HG03066 (cell line): ENCODE data around the gene FYN.
"Not testable (repeated sequence)": the region's sequence is repeated elsewhere in the genome, so short reads cannot be mapped to it uniquely, and the experiment has no call there.

Experiments used
- ATAC-seq: cut with Tn5 transposase; IDR thresholded peaks from one replicate; pipeline ENCODE4 v1.9.1; 2021; ENCODE audit warnings: low read depth; ENCODE audit not compliant: unreplicated experiment

The FYN gene

DNA sequence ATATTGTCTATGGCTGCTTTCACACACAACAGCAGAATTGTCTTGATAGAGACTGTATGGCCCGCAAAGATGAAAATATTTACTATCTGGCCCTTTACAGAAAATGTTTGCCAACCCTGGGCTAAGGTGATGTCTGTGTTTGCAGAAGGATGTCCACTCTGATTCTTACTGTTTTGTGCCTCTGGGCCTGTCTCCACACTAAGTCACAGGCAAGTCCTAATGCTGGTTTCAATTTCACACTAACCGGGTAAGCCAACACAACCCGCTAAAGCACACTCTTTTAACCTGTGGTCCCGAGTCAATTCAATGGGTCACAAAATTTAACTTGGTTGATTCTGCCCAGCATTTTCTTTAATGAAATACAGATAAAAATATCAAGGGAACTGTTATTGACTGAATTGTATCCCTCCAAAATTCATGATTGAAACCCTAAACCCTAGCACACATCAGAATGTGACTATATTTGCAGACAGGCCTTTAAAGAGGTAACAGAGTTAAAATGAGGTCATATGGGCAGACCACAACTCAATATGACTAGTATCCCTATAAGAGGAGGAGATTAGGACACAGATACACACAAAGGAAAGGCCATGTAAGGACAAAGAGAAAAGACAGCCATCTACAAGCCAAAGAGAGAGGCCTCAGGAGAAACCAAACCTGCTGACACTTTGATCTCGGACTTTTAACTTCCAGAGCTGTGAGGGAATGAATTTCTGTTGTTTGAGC, 78.4 kb downstream of the FYN start:
- peak; percentile 48 for ATAC-seq

DNA sequence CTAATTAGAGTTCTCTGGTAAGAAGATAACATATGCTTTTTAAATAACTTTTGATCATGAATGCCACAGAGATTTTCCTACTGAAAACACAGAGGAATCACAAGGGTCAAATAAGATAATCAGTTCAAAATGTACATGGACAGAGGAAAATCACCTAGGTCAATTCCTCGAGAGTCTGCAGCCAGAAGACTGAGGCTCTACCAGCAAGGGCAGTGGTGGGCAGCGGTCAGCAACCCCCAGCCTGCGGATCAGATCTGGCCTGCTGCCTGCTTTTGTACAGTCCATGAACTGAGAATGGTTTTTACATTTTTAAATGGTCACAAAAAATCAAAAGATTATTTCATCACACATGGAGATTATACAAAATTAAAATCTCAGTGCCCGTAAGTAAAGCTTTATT, 79.0 kb downstream of the FYN start:
- no peak for ATAC-seq

DNA sequence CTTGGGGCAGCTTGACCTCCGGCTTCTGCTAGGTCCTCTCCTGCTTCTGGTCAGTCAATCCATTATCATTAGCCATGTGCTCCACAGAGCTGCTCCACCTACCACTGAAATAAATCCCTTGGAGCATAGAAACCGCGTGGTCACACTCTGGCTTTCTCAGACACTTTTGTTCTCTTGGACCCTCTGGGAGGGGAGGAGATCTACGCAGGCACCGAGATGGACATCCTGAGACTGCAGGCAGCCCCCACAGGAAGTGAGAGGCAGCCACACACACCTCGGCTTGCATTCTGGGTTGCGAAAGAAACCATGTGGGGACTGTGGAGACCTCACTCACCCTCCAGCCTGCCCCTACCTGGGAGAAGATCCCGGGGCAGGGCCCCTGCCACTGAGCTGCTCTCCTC, 79.5 kb downstream of the FYN start:
- peak; percentile 74 for ATAC-seq

DNA sequence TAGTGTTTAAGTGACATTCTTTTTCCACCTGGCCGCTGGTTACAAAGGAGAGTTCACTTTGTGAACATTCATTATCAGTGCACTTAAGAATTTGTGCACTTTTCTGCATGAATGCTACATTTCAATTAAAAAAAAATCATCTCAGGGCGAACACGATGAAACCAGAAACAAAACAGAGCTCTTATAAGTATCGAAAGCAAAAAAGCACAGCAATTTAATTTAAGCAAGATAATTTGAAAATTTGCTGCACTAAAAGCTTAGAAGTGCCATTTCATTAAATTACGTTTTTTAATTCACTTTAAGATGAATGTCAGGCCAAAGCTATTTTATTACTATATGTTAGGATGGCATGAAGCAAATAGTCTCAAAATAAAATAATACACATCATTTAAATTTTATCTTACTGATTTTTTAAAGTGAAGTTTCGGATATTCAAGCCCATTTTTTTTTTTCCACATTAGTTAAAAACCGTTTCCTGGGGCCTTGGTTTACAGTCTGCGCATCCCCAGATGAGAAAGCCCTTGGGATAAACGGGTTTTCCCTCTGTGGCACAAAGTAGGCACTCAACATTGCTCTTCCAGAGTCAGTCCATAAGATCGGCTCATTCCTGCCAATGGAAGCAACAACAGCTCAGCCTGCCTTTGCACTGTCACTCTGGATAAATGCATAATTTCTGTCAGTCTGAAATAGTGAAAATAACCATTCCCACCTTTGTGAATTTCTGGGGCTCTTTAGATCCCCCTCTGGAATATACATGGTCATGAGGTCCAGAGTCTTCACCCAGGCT, 80.1 kb downstream of the FYN start:
- ATAC-seq: no peak

DNA sequence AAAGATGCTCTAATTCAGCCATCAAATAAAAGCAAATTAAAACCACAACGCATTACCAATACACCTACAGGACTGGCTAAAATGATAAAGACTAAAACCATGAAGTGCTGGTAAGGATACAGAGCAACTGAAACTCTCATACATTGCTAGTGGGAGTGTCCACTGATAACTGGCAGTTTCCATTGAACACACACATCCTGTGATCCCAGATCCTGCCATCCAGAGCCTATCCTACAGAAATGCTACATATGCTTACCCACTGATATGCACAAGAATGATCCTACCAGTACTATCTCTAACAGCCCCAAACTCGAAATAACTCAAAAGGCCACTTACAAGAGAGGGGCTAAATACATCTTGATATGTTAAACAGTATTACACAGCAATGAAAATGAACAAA, 81.0 kb downstream of the FYN start:
- no peak for ATAC-seq

DNA sequence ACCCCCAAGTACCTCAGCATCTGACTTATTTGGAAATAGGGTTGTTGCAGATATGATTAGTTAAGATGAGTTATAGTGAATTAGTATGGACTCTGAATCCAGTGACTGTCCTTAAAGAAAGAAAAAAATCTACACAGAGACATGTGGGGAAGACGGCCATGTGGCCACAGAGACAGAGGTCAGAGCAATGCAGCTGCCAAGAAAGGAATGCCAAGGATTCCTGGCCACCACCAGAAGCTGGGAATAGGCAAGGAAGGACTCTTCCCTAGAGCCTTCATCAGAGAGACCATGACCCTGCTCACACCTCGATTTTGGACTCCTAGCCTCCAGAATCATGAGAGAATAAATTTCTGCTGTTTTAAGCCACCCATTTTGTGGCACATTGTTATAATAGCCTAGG, 81.8 kb downstream of the FYN start:
- no peak for ATAC-seq

DNA sequence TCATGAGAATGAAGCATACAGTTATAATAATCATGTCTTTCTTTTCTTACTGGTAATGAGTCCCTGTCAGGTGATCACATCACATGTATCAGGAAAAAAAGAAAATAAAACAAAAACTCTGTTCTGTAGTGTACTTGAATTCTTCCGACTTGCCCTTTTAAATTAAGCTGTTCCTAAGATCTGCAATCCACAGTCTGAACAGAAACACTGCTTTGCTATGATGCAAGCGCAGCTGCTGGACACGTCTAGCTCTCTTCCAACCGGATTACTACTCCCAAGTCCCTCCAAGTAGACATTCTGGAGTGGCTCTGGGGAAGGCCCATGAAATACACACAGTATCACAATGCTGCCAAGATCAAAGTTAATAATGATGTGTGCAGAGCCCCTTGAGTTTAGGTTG, 83.7 kb downstream of the FYN start:
- no peak for ATAC-seq

DNA sequence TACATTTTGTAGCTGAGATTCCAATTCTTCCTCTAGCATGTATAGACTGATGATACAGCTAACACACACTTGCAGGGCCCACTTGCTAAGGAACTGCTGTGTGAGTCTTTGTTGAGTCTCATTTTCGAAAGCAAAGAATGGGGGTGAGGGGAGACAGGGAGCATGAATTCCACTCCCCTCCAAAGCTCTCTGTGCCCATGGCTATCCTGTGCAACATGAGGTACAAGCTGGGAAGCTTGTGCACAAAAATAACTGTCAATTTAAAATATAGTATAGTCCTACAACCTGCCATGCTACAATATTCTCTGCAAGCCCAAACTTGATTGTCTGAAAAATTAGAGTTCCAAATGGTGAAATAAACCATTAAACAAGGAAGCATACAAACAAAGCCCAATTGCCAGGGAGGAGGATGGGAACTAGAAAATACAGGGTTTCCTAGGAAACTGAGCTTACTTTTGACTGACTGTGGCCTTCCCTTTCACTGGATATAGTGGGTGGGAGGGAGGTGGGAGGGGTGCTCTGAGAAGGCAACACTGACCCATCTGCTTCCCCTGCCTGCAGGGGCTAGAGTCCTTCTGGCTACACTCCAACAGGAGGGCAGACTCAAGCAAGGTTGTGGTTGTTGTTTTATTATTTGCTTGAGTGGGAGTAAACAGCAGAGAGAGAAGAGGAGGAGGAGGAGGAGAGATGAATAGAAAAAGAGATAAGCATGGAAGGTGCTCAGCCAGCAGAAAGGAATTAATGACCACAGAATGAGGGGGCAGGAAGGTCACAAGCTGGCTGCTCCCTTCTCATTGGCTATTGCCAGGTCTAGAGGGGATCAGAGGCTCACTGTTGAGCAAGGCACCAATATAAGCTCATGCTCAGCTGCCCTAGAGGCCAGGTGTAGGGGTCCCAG, 84.6 kb downstream of the FYN start:
- no peak for ATAC-seq

DNA sequence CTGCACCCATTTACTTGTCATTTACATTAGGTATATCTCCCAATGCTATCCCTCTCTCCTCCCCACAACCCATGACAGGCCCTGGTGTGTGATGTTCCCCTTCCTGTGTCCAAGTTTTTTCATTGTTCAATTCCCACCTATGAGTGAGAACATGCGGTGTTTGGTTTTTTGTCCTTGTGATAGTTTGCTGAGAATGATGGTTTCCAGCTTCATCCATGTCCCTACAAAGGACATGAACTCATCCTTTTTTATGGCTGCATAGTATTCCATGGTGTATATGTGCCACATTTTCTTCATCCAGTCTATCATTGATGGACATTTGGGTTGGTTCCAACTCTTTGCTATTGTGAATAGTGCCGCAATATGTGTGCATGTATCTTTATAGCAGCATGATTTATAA, 87.1 kb downstream of the FYN start:
- not testable (repeated sequence) for ATAC-seq

DNA sequence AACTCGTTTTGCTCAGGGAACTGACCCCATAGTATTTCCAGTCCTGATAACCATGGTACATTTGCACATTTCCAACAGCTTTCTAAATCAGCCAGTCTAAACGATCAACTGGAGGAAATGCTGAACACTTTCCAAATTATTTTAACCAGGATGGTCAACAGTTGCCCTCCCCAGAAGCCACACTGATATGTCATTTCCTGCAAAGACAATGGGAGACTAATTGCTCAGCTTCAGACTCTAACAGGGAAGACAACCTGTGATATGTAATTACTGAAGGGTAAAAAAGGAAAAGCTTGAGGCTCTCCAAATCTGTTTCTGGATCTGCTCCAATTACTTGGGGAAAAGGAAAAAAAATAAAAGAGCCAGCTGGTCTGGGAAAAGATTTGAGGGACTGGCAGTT, 88.8 kb downstream of the FYN start:
- ATAC-seq: no peak

DNA sequence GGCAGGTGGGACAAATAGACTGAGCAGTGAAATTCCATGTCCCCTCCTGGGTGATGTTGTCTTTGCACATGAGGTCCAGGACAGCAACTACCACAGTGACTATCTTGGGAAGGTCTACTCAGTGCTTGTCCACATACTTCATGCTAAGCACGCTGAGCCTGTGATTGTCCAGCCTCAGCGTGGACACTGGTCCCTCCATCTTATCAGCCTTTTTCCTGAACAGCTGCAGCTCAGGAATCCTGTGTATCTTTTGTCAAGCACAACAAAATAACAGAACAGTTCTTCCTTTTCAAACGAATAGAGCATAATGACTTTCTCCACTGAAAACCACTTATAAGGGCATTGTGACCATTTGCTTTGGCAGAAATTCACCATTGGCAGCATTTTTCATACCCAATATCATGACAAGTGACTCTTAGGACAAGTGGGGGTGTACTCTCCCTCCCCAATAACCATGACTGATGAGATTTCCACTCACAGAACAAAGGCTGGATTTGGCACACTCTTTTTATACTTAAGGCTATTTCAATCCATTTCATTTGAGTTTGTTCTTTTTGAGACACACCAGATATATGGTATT, 90.3 kb downstream of the FYN start:
- no peak for ATAC-seq

DNA sequence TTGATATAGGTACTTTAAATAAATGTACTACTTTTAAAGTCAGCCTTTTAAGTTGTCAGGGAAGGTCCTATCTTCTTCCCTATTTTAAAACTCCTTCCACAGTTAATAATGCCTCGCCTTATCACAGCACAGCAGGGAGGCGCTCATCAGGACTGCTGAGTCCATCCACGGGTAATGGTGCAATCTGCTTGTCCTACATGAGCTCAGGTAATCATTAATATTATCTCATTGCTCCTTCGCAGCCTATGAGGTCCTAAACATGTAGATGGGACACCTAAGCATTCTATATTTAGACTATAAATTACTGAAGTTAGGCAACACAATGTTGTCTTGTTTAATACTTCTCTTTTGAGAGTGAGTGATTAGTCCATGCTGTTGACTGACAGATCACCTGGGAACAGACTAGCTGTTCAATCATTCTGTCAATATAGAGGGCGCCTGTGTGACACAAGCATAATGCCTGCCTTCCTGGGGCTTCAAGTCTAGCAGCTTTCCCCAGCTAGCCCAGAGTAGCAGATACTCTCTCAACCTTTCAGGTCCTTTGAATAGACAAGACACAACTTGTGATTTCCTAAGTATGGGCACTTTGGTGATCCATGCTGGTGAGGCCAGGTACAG, 91.0 kb downstream of the FYN start:
- ATAC-seq: no peak

DNA sequence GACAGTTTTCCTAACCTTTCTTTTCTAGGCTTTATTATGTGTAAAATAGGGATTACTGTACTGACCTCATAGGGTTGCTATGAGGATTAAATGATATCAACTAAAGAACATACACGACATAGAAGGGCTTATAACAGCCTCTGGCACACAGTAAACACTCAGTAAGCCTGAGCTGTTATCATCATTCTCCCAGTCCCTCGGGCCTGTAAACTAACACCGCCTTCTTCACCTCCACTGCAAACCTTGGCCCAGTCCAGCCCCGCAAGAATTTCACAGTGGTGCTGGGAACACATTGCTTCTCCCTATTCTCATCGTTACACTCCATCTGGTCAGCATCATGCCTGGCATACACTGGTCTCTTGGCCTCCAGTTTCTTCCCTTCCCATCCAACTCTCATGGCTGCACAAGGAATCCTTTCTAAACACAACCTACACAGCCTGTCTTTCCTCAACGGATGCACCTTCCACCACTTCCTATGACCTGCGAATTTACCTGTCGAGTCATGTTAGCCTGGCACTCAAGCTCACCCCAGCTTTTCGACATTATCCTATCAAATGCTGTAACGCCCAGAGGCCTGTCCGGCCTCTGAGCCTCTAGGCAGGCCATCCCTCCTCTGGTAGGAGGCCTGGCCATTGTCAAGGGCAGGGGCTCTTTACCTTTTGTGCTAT, 92.1 kb downstream of the FYN start:
- ATAC-seq: no peak

DNA sequence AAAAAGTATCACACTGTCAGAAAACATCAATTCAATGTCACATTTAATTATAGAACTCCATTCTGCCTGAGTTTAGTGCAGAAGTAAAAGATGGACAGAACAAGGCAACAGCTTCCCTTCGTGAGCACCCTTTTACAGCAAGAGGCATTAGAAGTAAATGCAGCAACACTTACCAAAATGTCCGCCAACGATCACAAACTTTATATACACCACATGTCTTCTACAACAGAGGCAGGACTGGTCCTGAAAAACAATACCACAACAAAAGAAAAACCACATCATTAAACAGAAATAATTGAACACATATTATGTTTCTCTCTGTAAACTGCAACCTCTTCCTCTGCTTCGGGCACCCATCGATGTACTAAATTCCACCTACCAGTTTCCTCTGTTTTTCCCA, 92.9 kb downstream of the FYN start:
- ATAC-seq: no peak

DNA sequence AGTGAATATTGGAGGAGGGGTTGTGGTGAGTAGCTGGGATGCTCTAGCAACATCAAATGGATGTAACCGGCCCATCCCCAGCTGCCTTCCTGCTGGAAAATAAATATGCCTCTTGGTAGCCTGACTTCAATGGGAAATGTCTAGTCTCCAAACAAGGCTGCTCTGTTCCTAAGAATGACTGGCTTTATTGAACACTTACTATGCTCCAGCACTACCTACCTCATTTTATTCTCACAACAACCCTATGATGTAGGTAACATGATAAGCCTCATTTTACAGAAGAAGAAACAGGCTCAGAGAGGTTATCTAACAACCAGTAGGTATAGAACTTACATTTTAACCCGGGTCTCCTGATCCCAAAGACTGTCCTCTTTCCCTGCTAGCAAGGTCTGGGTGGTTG, 93.6 kb downstream of the FYN start:
- no peak for ATAC-seq

DNA sequence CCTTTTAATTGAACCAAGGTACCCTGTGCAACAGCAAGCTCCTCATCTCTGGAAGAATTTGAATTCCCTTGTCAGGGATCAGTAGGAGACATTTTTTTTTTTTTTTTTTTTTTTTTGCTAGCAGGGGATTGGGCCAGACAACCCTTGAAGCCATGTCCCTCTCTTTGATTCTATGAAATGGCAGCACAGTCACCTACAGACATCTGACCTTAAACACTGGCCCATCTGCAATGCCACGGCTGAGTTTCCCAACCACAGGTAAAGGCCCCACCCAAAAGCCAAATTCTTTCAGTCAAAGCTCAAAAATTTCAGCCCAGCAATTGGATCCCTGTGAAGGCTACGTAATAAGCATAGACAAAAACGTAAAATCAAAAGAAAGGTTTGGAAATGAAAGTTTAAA, 94.2 kb downstream of the FYN start:
- ATAC-seq: no peak

DNA sequence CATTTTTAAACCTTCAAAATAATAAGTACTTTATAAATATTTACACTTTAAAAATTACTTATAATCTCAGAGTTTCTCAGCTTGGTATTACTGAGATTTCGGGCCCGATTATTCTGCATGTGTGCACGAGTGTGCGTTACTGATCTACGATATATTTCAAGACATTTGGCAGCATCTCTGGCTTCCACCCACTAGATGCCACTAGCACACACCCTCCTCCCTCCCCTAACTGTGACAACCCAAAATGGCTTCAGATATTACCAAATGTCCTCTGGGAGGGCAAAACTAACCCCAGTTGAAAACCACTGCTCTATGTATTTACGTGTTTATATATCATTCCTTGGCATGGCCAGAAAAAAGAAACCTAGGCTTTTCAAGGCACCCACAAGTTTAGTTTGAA, 95.9 kb downstream of the FYN start:
- no peak for ATAC-seq

DNA sequence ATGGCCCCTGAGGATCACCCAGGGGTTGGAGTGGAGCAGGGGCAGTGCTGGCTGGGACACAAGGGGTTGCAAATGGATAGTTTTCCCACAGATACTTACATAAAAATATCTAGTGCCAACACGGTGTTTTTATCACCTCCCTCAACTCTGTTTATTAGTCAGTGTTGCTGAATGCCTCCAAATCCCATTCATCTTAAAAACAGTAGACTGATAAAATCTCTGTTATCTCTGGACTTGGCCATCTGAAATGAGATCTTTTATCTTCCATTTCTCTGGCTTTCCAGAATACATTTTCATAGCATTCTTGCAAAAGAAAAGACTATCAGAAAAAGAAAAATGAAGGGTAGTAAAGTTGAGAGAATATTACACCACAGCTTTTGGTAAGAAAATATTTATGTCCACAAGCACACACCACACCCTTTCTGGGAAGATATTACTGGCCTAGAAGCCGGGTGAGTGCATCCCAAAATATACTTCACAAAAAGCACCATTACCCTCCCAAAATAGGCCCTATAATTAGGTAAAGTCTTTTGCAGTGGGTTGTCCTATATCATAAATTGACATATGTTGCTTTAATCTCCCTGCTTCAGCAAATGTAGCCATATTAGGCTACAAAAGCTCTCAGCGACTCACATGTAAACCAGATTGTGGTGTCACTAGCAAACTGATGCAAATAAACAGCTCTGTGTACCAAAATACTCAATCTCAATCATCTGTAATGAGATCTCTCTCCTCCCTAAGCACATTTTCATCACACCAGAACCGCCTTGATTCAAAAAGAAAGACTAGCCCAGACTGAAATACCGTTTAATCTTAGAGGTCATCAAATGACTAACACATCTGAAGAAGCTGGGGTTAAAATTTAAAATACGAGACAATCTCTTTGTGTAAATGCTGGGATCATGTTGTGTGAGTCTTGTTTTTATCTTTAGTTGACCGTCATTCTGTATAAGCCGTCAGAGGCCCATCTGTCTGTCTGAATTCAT, 96.7 kb downstream of the FYN start:
- no peak for ATAC-seq
